Measurements from ENCODE around the gene SNTG2.

The SNTG2 gene

DNA sequence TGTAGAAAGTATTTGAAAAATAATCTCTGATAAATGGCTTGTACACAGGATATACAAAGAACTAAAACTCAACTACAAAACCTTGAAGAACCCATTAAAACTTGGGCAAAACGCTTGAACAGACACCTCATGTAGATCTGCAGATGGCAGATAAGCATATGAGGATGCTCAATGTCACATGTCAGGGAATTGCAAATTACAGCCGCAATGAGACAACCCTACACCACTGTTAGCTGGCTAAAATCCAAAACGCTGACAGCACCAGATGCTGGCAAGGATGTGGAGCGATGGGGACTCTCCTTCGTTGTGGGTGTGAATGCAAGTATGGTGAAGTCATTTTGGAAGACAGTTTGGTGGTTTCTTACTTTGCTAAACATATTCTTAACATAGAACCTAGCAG, 53.7 kb downstream of the SNTG2 start:
- DNase-seq: no peak

DNA sequence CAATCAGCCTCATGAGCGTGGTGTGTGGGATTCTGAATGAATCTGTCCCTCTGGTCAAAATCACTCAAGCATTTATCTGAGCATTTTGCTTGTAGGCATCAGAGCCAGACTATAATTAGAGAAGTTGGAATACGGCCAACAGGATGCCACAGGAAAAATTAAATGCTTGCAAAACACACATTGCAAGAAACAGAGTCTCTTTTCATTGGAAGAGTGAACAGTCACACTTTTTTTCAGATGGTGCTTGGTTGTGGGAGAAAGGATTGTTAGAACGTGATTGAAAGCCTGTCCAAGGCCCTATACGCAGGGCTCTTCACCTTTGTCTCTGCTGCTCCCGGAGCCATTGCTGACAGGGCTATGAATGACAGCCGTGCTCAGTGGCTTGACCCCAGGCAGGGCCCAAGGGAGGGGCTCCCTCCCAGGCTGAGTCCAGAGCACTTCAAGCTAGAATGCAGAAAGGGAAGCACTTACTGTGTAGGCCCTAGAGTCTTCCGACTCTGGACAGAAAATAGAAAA, 59.8 kb downstream of the SNTG2 start:
- no peak for DNase-seq

DNA sequence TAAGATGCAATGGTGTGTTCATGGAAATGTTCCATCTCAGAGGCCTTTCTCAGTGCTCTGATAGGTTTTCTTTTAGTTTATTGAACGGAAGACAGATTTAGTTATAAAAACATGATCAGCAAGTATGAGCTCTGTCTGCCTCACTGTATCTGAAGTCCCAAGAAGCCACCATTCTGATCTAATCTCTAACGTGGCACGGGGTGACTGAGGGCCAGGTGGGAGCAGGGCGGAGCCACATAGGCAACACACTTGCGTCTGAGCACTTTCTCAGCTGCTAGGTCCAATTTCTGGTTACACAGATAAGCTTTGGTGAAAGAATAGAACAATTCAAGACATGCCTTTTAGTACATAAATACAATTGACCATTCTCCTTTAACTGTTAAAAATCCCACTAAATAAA, 60.4 kb downstream of the SNTG2 start:
- DNase-seq: no peak

DNA sequence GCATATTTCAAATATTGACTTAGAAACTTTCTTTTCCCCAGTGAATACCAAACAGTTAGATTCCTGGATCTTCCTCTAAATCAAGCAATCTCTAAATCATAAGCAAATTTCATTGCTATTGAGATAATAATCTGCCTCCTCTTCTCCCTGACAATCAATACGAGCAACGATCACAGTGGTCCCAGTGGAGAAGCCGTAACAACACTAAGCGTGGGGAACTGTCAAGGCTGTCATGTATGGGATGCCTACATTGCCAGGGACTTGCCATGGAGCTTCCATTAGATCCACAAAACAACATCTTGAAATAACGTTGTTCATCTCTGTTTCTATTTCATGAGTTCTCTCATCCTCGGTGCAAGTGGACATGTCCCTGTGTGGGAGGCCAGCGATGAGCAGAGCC, 61.3 kb downstream of the SNTG2 start:
- DNase-seq: no peak

DNA sequence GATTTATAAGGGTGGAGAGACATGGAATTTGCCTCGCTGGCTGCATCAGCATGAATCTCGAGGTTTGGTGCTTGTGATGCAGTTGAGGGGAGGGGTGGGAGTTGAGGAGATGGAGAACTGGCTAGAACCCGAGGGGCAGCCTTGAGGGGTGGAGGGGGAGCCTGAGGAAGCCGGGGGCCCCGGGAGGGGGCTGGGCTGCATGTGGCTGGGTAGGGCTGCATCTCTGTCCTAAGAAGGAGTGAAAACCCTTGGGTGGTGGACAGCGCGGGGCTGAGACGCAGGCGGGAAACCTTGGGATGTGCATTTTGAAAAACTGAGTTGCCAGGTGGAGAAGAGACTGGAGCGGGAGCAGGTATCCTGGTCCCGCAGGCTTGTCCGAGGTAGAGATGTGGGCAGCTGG, 64.2 kb downstream of the SNTG2 start:
- no peak for DNase-seq

DNA sequence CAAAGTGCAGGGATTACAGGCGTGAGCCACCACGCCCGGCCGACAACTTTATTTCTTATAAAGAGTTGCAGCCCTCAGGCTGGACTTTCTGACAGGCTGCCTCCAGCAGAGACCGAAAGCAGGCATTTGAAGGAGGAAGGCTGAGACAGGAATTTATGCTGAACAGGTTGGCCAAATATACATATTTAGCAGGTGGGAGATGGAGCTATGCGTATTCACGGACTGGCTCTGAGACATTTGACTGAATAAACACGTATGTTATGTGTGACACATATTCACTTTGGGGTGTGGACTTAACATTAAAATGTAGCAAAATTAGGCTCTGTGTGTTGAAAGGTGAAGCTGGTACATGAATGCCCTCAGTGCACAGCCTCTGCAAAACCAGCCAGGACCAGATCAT, 65.9 kb downstream of the SNTG2 start:
- DNase-seq: no peak

DNA sequence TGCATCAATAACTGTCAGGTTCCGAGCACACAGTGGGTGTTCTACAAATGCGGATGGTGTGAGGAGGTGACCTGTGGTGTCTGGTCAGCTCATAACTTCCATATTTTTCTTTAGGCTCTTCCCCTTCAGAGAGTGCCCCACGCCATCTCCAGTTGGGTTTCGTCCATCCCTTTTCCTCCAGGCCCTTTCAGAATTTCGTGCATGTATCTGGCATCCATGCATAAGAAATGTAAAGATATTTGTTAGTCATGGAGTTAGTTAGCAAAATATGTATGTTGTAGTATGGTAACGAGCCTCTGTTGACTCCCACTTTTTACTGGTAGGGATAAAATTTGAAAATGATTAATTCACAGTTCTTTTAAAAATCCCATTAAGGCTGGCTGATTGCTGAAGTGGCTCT, 67.2 kb downstream of the SNTG2 start:
- no peak for DNase-seq

DNA sequence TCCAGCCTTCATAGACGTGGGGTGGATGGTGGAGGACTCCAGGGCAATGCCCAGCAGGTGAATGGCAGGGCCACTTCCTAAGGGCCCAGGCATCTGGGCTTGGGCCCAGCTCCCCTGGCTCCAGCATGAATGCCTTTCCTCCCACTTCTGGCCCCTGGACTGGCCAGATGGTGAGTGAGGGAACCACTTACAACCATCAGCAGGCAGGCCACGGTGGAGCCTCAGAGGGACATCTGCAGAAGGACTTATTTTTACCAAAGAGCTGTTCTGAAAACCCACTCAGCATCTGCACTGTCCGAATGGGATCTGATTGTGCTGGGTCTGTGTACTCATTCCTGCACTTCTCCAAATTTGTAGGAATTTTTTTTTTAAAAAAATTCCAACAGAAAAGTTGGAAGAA, 69.6 kb downstream of the SNTG2 start:
- no peak for DNase-seq

DNA sequence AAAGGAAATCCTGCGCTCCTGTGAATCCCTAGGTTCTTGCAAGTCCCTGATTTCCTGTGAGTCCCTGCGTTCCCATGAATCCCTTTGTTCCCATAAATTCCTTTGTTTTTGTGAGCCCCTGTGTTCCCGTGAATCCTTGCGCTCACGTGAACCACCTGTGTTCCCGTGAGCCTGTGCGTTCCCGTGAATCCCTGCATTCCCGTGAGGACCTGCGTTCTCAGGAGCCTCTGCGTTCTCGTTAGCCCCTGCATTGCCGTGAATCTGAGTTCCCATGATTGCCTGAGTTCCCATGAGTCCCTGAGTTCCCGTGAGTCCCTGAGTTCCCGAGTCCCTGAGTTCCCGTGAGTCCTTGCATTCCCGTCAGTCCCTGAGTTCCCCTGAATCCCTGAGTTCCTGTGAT, 71.5 kb downstream of the SNTG2 start:
- no peak for DNase-seq

DNA sequence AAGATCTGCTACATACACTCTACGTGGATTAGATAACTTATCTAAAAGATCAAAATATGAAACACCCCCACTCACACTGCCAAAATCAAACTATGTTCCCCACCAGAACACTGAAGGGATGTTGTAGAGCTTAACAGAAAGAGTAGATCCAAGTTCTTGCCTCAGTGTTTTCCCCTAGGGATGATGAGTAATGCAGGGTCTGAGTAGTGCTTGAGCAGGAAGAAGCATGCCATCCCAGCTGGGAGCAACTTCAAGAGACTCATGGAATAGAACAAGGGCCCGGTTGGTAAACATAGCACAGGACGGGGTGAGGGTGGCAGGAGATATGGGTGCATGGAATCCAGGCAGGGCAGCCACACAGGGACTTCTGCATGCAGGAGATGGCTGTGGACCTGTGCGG, 74.3 kb downstream of the SNTG2 start:
- DNase-seq: no peak

DNA sequence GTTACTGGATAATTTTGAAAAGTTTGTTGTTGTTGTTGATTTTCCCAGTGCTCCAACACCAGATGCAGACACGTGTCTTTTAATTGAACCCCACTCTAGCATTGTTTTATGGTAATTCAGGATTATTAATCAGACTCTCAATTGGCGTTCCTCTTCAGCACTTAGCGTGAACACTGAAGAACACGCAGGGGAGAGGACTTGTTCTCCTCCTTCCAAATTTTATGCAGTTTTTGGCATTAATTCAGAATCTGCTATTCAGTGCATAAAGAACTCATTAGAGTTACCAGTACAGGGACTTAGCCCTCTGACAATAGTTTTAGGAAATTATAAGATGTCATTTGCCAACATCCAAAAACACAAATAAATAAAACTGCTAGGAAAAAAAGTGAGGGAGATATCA, 75.5 kb downstream of the SNTG2 start:
- no peak for DNase-seq

DNA sequence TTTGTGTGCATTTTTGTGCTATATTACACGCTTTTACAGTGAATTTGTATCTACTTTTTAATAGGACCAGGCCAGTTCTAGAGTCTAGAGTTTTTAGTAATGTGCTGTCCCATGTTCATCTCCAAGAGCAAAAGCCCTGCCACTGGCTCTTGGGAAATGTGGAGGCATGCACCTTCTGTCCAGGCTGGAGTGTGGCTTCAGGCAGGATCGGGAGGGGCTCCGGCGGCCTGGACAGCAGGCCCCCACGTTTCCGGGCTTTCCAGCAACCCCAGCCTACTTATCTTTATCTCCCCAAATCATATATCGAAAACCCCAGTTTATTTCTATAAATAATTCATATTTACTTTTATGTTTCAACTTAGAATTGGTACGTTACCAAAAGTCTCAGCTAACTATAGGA, 78.2 kb downstream of the SNTG2 start:
- no peak for DNase-seq

DNA sequence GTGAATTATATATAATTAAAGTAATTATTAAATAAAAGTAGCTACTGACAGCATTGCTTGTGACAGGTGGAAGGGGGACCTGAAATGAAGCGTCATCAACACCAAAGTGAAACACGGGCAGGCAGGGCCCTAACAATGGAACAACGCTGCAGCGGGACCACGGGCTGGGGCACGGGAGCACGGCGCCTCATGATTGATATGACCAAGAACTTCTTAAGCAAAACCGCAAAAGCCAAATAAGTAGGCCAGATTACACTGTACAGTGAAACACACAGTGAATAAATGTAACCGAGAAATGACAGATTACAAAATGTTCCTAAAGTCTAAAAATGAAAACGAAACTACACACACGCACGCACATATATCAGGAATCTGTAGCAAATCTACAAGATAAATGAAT, 81.4 kb downstream of the SNTG2 start:
- DNase-seq: no peak

DNA sequence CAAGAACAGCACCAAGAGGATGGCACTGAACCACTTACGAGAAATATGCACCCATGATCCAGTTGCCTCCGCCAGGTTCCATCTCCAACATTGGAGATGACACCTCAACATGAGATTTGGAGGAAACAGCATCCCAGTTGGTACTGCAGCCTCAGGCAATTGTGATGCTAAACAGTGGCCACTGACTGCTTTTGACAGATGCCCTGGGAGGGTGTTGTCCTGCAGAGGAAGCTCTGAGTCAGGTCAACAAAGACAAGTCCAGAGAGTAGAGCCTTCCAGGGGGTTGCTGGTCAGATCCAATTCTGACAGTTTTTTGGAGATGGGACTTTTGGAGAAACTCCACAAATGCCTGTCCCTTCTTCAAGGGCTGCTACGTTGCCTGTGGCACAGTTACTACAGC, 82.4 kb downstream of the SNTG2 start:
- no peak for DNase-seq

DNA sequence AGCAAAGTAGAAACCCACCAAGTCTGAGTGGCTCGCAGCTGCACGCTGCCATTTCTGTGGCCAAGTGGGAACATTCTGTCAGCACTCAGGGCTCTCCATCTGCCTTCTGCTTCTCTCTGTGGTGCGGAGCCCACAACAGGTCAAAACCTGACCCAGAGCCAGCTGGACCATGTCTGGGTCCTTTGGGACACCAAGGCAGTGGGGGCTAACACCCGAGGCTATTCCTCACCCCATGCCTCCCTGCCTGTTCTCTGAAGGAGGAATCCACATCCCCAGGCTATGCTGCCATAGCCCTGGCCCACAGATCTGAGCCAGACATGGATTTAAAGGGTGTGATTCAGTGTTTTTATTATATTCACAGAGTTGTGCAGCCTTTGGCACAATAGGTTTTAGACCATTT, 86.4 kb downstream of the SNTG2 start:
- DNase-seq: no peak

DNA sequence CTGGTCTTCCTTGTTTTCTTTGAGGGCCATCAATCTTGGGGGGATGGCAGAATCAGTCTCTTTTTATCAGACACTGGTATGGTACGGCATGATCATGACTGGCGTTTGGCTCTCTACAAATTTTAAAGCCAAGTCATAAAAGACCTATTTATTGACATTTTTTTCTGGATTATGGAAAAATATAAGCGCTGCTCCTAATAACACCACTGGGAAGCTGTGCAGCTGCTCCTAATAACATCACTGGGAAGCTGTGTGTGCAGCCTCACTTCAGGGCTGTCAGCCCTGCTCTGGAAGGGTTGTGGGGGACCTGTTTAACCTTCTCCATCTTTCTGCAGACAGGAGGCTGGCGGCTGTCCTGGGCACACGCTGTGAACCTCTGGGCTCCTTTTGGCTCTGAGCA, 88.9 kb downstream of the SNTG2 start:
- DNase-seq: no peak

DNA sequence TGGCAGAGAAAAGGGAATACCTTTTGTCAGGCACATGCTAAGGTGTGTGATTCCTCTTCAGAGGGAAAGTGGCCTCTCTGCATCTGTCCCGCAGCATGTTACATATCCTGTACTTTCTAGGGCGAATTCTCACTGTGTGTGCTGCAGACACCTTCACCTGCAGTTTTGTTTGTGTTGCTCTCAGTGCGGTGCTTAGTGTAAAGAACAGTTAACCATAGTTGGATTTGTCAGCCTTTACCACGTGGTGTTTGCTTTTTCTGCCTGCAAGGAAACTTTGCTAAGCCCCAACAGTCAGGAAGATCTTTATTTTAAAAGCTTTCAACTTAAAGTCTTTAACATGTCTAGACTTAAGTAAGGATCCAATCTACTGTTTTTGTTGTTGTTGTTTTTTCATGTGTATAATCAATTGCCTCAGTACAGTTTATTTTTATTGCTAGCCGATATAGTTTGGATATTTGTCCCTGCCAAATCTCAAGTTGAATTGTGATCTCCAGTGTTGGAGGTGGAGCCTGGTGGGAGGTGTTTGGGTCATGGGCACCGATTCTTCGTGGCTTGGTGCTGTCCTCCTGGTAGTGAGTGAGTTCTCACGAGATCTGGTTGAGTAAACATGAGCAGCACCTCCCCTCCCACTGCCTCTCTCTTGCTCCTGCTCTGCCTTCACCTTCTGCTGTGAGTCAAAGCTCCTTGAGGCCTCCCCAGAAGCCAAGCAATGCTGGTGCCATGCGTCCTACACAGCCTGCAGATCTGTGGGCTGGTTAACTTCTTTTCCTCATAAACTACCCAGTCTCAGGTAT, 90.6 kb downstream of the SNTG2 start:
- no peak for DNase-seq

DNA sequence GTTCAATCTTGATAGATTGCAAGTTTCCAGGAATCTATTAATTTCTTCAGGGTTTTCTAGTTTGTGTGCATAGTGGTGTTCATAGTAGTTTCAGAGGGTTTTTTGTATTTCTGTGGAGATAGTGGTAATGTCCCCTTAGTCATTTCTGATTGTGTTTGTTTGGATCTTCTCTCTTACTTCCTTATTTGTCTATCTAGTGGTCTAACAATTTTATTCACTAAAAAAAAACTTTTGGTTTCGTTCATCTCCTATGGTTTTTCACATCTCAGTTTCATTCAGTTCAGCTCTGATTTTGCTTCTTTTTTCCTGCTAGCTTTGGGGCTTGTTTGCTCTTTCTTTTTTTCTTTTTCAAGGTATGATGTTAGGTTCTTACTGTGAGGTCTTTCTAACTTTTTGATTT, 94.5 kb downstream of the SNTG2 start:
- no peak for DNase-seq

DNA sequence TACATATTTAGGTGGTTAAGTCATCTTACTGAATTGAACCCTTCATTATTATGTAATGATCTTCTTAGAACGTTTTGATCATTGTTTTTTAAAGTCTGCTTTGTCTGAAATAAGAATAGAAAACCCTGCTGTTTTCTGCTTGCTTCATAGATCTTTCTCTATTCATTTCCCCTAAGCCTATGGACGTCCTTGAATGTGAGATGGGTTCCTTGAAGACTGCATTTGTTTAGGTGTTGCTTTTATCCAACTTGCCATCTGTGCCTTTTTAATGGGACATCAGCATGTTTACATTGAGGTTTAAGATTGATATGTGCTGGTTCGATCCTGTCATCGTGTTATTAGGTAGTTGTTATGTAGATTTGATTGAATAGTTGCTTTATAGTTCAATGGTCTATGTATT, 95.4 kb downstream of the SNTG2 start:
- no peak for DNase-seq

DNA sequence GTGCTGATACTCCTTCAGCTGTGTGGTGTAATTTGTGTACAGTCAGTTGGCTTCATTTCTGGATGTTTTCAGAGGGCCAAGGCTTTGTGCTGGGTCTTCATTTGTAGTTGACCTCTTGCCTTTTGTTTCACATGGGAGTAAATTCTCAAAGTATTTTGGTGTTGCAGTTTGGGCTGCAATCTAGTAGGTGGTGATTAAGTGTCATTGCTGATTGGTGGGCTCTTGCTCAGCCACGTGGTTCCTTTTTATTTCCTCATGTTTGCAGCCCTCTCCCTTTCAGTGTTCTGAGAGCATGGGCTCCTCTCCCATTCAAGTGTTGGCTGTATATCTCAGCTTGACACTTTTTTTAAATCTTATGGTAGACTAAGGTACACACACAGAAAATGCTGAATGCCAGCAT, 96.8 kb downstream of the SNTG2 start:
- DNase-seq: no peak

DNA sequence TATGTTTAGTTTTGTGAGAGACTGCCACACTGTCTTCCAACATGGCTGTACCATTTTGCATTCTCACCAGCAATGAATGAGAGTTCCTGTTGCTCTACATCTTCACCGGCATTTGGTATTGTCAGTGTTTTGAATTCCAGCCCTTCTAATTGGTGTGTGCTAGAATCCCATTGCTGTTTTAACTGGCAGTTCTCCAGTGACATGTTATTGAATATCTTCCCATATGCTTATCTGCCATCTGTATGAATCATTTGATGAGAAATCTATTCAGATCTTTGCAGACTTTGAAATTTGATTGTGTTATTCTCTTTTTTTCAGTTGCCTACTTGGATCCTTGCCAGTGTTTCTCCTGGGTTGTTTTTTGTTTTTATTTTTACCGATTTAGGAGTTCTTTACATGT, 99.0 kb downstream of the SNTG2 start:
- no peak for DNase-seq

DNA sequence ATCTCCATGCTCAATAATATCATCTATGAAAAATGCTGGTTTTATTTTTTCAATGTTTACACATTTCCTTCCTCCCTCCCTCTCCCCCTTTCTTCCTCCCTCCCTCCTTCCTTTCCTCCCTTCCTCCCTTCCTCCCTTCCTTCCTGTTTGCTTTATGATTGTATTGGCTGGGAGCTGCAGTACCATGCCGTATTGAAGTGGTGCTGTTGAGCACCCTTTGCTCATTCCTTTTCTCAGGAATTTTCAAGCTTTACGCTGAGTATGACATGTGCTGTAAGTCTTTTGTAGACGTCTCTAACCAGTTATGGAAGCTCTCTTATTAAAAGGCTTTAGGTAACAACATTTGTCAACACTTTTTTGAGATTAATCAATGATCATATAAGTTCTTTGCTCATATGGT, 100.4 kb downstream of the SNTG2 start:
- DNase-seq: no peak

DNA sequence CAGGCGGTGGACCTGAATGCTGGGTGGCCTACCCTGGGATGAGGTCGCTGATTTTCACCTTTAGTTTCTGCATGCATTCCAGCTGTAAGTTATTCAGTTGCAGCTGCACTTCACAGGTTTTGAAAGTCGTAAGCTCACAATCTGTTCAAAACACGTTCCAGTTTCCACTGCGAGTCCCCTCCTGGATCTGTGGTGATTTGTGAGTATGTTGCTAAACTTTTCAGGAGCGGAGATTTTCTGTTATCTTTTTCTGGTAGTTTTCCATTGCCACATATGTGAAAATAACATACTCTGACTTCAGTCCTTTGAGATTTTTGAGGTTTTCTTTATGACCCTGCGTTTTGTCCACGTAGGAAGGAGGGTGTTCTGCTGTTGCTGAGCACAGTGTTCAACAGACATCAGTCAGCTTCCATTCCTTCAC, 102.1 kb downstream of the SNTG2 start:
- DNase-seq: no peak

DNA sequence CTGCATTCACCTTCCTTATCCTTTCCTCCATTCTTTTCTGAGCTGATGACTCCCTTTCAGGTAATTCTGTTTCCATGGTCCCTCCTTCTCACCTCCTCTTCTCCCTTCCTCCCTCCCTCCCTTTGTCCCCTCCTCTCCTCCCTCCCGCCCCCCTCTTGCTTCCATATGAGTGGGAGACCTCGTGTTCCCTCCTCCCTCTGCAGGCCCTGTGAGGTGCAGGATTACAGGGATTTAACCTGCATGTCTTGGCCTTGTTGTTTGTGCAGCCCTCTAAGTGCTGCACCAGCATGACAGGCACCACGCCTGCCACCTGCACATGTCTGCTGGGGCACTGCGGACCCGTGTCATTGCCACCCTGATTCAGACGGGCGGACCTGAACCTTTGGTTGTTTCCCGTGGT, 103.1 kb downstream of the SNTG2 start:
- DNase-seq: no peak

DNA sequence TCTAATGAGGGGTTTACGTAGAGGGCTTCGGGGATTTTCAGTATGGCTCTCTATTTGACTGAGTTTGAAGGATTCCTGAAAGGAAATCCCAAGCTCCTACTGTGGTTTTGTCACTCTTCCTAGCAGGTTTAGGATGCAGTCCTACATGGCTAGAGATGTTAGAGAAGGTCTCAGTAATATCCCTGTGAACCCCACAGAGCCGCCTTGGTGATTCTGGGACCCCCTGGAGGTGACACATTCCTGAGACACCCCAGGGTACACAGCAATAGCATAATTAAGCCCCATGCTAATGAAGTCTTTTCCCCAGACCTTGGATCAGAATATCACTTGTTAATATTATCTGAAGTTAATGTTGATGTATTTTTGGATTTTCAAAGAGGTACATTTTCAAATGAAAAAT, 103.8 kb downstream of the SNTG2 start:
- DNase-seq: no peak

All from right forelimb (tissue), 1 donor.